ENCODE measurements around the gene STK40.

STK40 gene

GRCh38 chr1:36359911-36360550, 25.7 kb downstream of the STK40 start:
- Histone ChIP-seq H3K4me1 (ENCODE audit: insufficient read depth, low read length) (no peaks in the 10 kb centered on the region), H3K9me3 (ENCODE audit: insufficient read depth, low read length, severe bottlenecking) (no peaks in the 10 kb centered on the region), H3K36me3 (ENCODE audit: insufficient read depth, low read length) (peaks cover 55% of the 10 kb centered on the region), H3K27me3 (ENCODE audit: insufficient read depth, low read length, poor library complexity) (no peaks in the 10 kb centered on the region), H3K79me2 (ENCODE audit: insufficient read depth, low read length) (no peaks in the 10 kb centered on the region), H4K20me1 (ENCODE audit: insufficient read depth, low read length) (peaks cover 3% of the 10 kb centered on the region; the same call in 1 of the 2 replicates), H3K4me2 (ENCODE audit: insufficient read depth, low read length) (no peak overlapping the region), H3K9ac (ENCODE audit: low read depth, low read length) (no peak overlapping the region), H2AFZ (ENCODE audit: low read depth, low read length) (no peak overlapping the region), H3K4me3 (ENCODE audit: low read depth in 1 of 2, low read length in 2 of 2) (no peak overlapping the region), H3K27ac (ENCODE audit: low read length) (no peak overlapping the region)
- TF ChIP-seq EZH2 (IDR thresholded peaks at IDR 0.05; ENCODE audit: borderline replicate concordance, low read depth, low read length, severe bottlenecking) (no peak), CTCF (IDR thresholded peaks at IDR 0.05; ENCODE audit: borderline replicate concordance, extremely low read depth, low read length, poor library complexity, severe bottlenecking) (no peak)
- ATAC-seq (ENCODE audit: insufficient read depth, low read depth) (no peak), DNase-seq (no peak)

- Histone ChIP-seq H3K4me3 (ENCODE audit: low read depth in 1 of 2, low read length in 2 of 2) (no peak overlapping the region), H3K27ac (ENCODE audit: low read length) (no peak overlapping the region), H4K20me1 (ENCODE audit: insufficient read depth, low read length) (peaks cover 3% of the 10 kb centered on the region; the same call in 1 of the 2 replicates), H3K4me1 (ENCODE audit: insufficient read depth, low read length) (no peaks in the 10 kb centered on the region), H3K36me3 (ENCODE audit: insufficient read depth, low read length) (peaks cover 61% of the 10 kb centered on the region), H3K9me3 (ENCODE audit: insufficient read depth, low read length, severe bottlenecking) (no peaks in the 10 kb centered on the region), H3K4me2 (ENCODE audit: insufficient read depth, low read length) (no peak overlapping the region), H3K9ac (ENCODE audit: low read depth, low read length) (no peak overlapping the region), H3K27me3 (ENCODE audit: insufficient read depth, low read length, poor library complexity) (no peaks in the 10 kb centered on the region), H3K79me2 (ENCODE audit: insufficient read depth, low read length) (no peaks in the 10 kb centered on the region), H2AFZ (ENCODE audit: low read depth, low read length) (no peak overlapping the region)
- TF ChIP-seq CTCF (IDR thresholded peaks at IDR 0.05; ENCODE audit: borderline replicate concordance, extremely low read depth, low read length, poor library complexity, severe bottlenecking), result no peak
- no peak for TF ChIP-seq EZH2 (IDR thresholded peaks at IDR 0.05; ENCODE audit: borderline replicate concordance, low read depth, low read length, severe bottlenecking)
- DNase-seq (no peak), ATAC-seq (ENCODE audit: insufficient read depth, low read depth) (no peak)
These were observed 26.3 kb downstream of the STK40 start for GRCh38 chr1:36359383-36359782.

- H3K9me3 ChIP-seq (ENCODE audit: insufficient read depth, low read length, severe bottlenecking), result no peaks in the 10 kb centered on the region
- H2AFZ ChIP-seq (ENCODE audit: low read depth, low read length), result no peak overlapping the region
- DNase-seq (no peak), ATAC-seq (ENCODE audit: insufficient read depth, low read depth) (no peak)
- H3K4me1 ChIP-seq (ENCODE audit: insufficient read depth, low read length), result no peaks in the 10 kb centered on the region
- no peak overlapping the region for H3K4me3 ChIP-seq (ENCODE audit: low read depth in 1 of 2, low read length in 2 of 2)
- no peak overlapping the region for H3K4me2 ChIP-seq (ENCODE audit: insufficient read depth, low read length)
- H3K36me3 ChIP-seq (ENCODE audit: insufficient read depth, low read length), result peaks cover 65% of the 10 kb centered on the region
- H3K9ac ChIP-seq (ENCODE audit: low read depth, low read length), result no peak overlapping the region
- TF ChIP-seq CTCF (IDR thresholded peaks at IDR 0.05; ENCODE audit: borderline replicate concordance, extremely low read depth, low read length, poor library complexity, severe bottlenecking), result no peak
- TF ChIP-seq EZH2 (IDR thresholded peaks at IDR 0.05; ENCODE audit: borderline replicate concordance, low read depth, low read length, severe bottlenecking), result no peak
- no peaks in the 10 kb centered on the region for H3K79me2 ChIP-seq (ENCODE audit: insufficient read depth, low read length)
- H4K20me1 ChIP-seq (ENCODE audit: insufficient read depth, low read length), result peaks cover 3% of the 10 kb centered on the region; the same call in 1 of the 2 replicates
- no peaks in the 10 kb centered on the region for H3K27me3 ChIP-seq (ENCODE audit: insufficient read depth, low read length, poor library complexity)
- no peak overlapping the region for H3K27ac ChIP-seq (ENCODE audit: low read length)
These were observed 27.1 kb downstream of the STK40 start for GRCh38 chr1:36358514-36359084.
